H1 (cell line): ENCODE measurements around the gene PSPH. TPM values are rescaled to one million over a fixed set of nuclear protein-coding genes. Genes with fewer than 3 reads are reported as not detected.
"Not testable (repeated sequence)": the region's sequence is repeated elsewhere in the genome, so short reads cannot be mapped to it uniquely, and the experiment has no call there.

Experiments used
- CTCF ChIA-PET: fragments of 300-600 bp; sonication (Branson Sonifier 250); formaldehyde crosslinking; loops from one replicate; lab custom pipeline; 2021; ENCODE audit not compliant: partially characterized antibody; lab: Charles Lee
- POLR2A ChIA-PET: fragments of 300-600 bp; sonication (Branson Sonifier 250); formaldehyde crosslinking; loops from one replicate; lab custom pipeline; 2021; ENCODE audit warnings: inconsistent platforms; ENCODE audit not compliant: partially characterized antibody; lab: Charles Lee
- DNase-seq, 2 experiments: peaks; one replicate each; pipeline versions ENCODE4 v3.0.0 to v3.0.0-alpha.2; 2010 to 2022; ENCODE audit warnings: low spot score in 2 of 2, low read depth in 1 of 2, mixed read lengths in 1 of 2
- FAIRE-seq: peaks from 2 replicates; lab custom pipeline; 2011; peaks lifted over from hg19 to GRCh38; lab: Jason Lieb, UNC
- H2AFZ ChIP-seq: 2 replicates; pipeline ENCODE4 v1.8.1; 2012; ENCODE audit warnings: low read length, inconsistent platforms
- H2AK5ac ChIP-seq: 2 replicates; pipeline ENCODE4 v1.6.1; 2013; ENCODE audit warnings: low read depth, low read length
- H2BK120ac ChIP-seq: replicated peaks from 2 replicates; pipeline ENCODE3; 2013; ENCODE audit warnings: low read depth, low read length, inconsistent platforms
- H2BK12ac ChIP-seq: 2 replicates; pipeline ENCODE4 v1.6.1; 2013; ENCODE audit warnings: low read depth, low read length
- H2BK15ac ChIP-seq: 2 replicates; pipeline ENCODE4 v1.6.1; 2013; ENCODE audit warnings: low read length
- H2BK20ac ChIP-seq: 2 replicates; pipeline ENCODE4 v1.6.1; 2013; ENCODE audit warnings: low read length
- H2BK5ac ChIP-seq: 2 replicates; pipeline ENCODE4 v1.6.1; 2013; ENCODE audit warnings: low read depth, low read length
- H3K14ac ChIP-seq: 2 replicates; pipeline ENCODE4 v1.6.1; 2013; ENCODE audit warnings: inconsistent platforms; ENCODE audit not compliant: insufficient read length
- H3K18ac ChIP-seq: 2 replicates; pipeline ENCODE4 v1.6.1; 2013; ENCODE audit warnings: low read length; ENCODE audit errors: extremely low read depth
- H3K23ac ChIP-seq: 2 replicates; pipeline ENCODE4 v1.6.1; 2013; ENCODE audit warnings: inconsistent platforms; ENCODE audit not compliant: insufficient read length
- H3K23me2 ChIP-seq: 2 replicates; pipeline ENCODE4 v1.6.1; 2013; ENCODE audit warnings: low read depth, low read length
- H3K27ac ChIP-seq: 2 replicates; pipeline ENCODE4 v1.6.1; 2011; ENCODE audit warnings: low read depth, low read length, inconsistent platforms
- H3K27me3 ChIP-seq, 4 experiments: replicated peaks in 1 of 4; 1 replicate in 1 of 4; 2 replicates in 3 of 4; pipeline versions ENCODE4 v1.6.1 to v1.8.1; 2011 to 2013; ENCODE audit warnings: low read length in 3 of 4, mild to moderate bottlenecking in 3 of 4, inconsistent platforms in 2 of 4, mixed read lengths in 2 of 4, moderate library complexity in 1 of 4; ENCODE audit not compliant: control insufficient read depth in 3 of 4, insufficient read depth in 3 of 4; ENCODE audit errors: extremely low read depth in 1 of 4
- H3K36me3 ChIP-seq, 4 experiments: 2 replicates each; pipeline versions ENCODE4 v1.6.1 to v1.8.1; 2011 to 2013; ENCODE audit warnings: mild to moderate bottlenecking in 4 of 4, low read length in 3 of 4, moderate library complexity in 2 of 4, control low read depth in 1 of 4, inconsistent platforms in 1 of 4; ENCODE audit not compliant: insufficient read depth in 4 of 4, control insufficient read depth in 2 of 4
- H3K4ac ChIP-seq: replicated peaks from 2 replicates; pipeline ENCODE3; 2013; ENCODE audit warnings: low read length, low read depth, mixed read lengths, inconsistent platforms; ENCODE audit not compliant: insufficient read length
- H3K4me1 ChIP-seq, 4 experiments: replicated peaks in 1 of 4; 1 replicate in 1 of 4; 2 replicates in 3 of 4; pipeline versions ENCODE4 v1.6.1 to v1.8.1; 2011 to 2013; ENCODE audit warnings: low read length in 3 of 4, inconsistent platforms in 2 of 4, mixed read lengths in 1 of 4; ENCODE audit not compliant: insufficient read depth in 4 of 4, control insufficient read depth in 3 of 4
- H3K4me2 ChIP-seq, 2 experiments: 2 replicates each; pipeline versions ENCODE4 v1.6.1 to v1.8.1; 2011 to 2013; ENCODE audit warnings: low read depth in 2 of 2, low read length in 2 of 2, control low read depth in 1 of 2, inconsistent platforms in 1 of 2, mild to moderate bottlenecking in 1 of 2; ENCODE audit not compliant: insufficient read depth in 1 of 2
- H3K4me3 ChIP-seq, 4 experiments: fragments of 200-600, 300-600 bp in 1 of 4; sonication (generic), shearing (Covaris generic), sonication (Bioruptor Twin) in 1 of 4; 2 replicates each; pipeline versions ENCODE4 v1.5.1 to v1.8.1; 2011 to 2016; ENCODE audit warnings: low read length in 4 of 4, low read depth in 3 of 4, control low read depth in 2 of 4, inconsistent platforms in 2 of 4, mild to moderate bottlenecking in 2 of 4, mixed read lengths in 1 of 4, moderate library complexity in 1 of 4; ENCODE audit not compliant: insufficient read depth in 2 of 4; ENCODE audit errors: extremely low read depth in 1 of 4
- H3K56ac ChIP-seq: replicated peaks from 2 replicates; pipeline ENCODE3; 2013; ENCODE audit warnings: low read depth, mild to moderate bottlenecking, mixed read lengths, low read length, inconsistent platforms; ENCODE audit not compliant: insufficient read length
- H3K79me1 ChIP-seq: 2 replicates; pipeline ENCODE4 v1.6.1; 2013; ENCODE audit warnings: low read depth, low read length, control low read depth
- H3K79me2 ChIP-seq, 2 experiments: 2 replicates each; pipeline versions ENCODE4 v1.6.1 to v1.8.1; 2012 to 2013; ENCODE audit warnings: low read length in 2 of 2, mild to moderate bottlenecking in 2 of 2, inconsistent platforms in 1 of 2; ENCODE audit not compliant: insufficient read depth in 2 of 2, control insufficient read depth in 1 of 2
- H3K9ac ChIP-seq, 4 experiments: replicated peaks in 1 of 4; 1 replicate in 1 of 4; 2 replicates in 3 of 4; pipeline versions ENCODE4 v1.6.1 to v1.8.1; 2011 to 2013; ENCODE audit warnings: low read depth in 3 of 4, low read length in 3 of 4, control low read depth in 2 of 4, mild to moderate bottlenecking in 2 of 4, moderate library complexity in 2 of 4, inconsistent platforms in 1 of 4; ENCODE audit errors: extremely low read depth in 1 of 4
- H3K9me3 ChIP-seq, 2 experiments: 2 replicates each; pipeline versions ENCODE4 v1.6.1 to v1.8.1; 2012 to 2013; ENCODE audit warnings: mild to moderate bottlenecking in 2 of 2, moderate library complexity in 2 of 2, control low read depth in 1 of 2, inconsistent platforms in 1 of 2, low read depth in 1 of 2, low read length in 1 of 2, mixed read lengths in 1 of 2; ENCODE audit not compliant: insufficient read depth in 2 of 2
- H4K20me1 ChIP-seq, 2 experiments: replicated peaks in 1 of 2; 2 replicates each; pipeline versions ENCODE3 to v1.8.1; 2011 to 2013; ENCODE audit warnings: inconsistent platforms in 2 of 2, low read length in 2 of 2, mild to moderate bottlenecking in 1 of 2; ENCODE audit not compliant: insufficient read depth in 2 of 2, control insufficient read depth in 1 of 2
- H4K5ac ChIP-seq: 2 replicates; pipeline ENCODE4 v1.6.1; 2013; ENCODE audit warnings: low read length, low read depth, mixed read lengths, inconsistent platforms; ENCODE audit not compliant: insufficient read length
- H4K8ac ChIP-seq: 2 replicates; pipeline ENCODE4 v1.8.0; 2013; ENCODE audit warnings: mild to moderate bottlenecking, moderate library complexity, low read length, inconsistent platforms; ENCODE audit not compliant: insufficient read depth; ENCODE audit errors: extremely low read depth
- H4K91ac ChIP-seq: replicated peaks from 2 replicates; pipeline ENCODE3; 2013; ENCODE audit warnings: low read length, mixed read lengths, inconsistent platforms; ENCODE audit not compliant: insufficient read length
- CBX5 ChIP-seq: fragments of 300-800, 300-1000 bp; sonication (generic); IDR thresholded peaks from 2 replicates; pipeline ENCODE4 v1.7.1; 2016; ENCODE audit warnings: antibody characterized with exemption, low read length, low read depth
- CBX8 ChIP-seq: fragments of 300-800, 300-1000 bp; sonication (generic); IDR thresholded peaks from 2 replicates; pipeline ENCODE4 v1.7.1; 2016; ENCODE audit warnings: low read depth, low read length, borderline replicate concordance
- CHD2 ChIP-seq: IDR thresholded peaks from 2 replicates; pipeline ENCODE4 v1.6.1; 2012; ENCODE audit warnings: low read length, improper control_type of control experiment
- KDM1A ChIP-seq: fragments of 200-600, 300-600 bp; sonication (generic); IDR thresholded peaks from 2 replicates; pipeline ENCODE4 v1.7.1; 2016; ENCODE audit warnings: mild to moderate bottlenecking, low read length, borderline replicate concordance
- RXRA ChIP-seq: IDR thresholded peaks from 2 replicates; pipeline ENCODE4 v1.6.1; 2011; ENCODE audit warnings: low read depth, mild to moderate bottlenecking, low read length, moderate library complexity; ENCODE audit not compliant: insufficient read depth
- SIRT6 ChIP-seq: IDR thresholded peaks from one replicate; pipeline ENCODE4 v1.7.1; 2012; ENCODE audit warnings: low read length, inconsistent platforms
- WGBS, 2 experiments: shearing (Covaris generic) in 1 of 2; methylation state at CpG; one replicate each; pipeline versions ENCODE4 v1.1.6 to v1.1.7; 2013 to 2015; ENCODE audit warnings: low lambda C conversion rate in 2 of 2, mixed read lengths in 2 of 2, inconsistent platforms in 1 of 2, low coverage in 1 of 2, missing lambda C conversion rate in 1 of 2; ENCODE audit not compliant: insufficient replicate concordance in 2 of 2, insufficient coverage in 1 of 2, insufficient read length in 1 of 2; ENCODE audit errors: extremely low coverage in 1 of 2, missing lambda C conversion rate in 1 of 2; 5-methylcytosine and 5-hydroxymethylcytosine counted together
- polyA plus RNA-seq, 7 experiments: library from polyadenylated mRNA; depleted of rRNA in 3 of 7; stranded (reverse) in 5 of 7; unstranded in 2 of 7; fragments of >200 nt in 5 of 7; fragments of 200-250 nt in 2 of 7; gene quantifications; 1 replicate in 5 of 7; 2 replicates in 1 of 7; 4 replicates in 1 of 7; pipeline versions ENCODE4 v1.2.1 to v1.2.3, GENCODE V29; 2011 to 2013; ENCODE audit warnings: missing spikeins in 2 of 7, mixed read lengths in 2 of 7
- total RNA-seq: library from RNA; stranded (reverse); fragmentation: NEBNext Ultra II Directional; extraction: Animal tissue kit (Norgen Biotek cat#: 25700); gene quantifications from 2 replicates; pipeline ENCODE4 v1.2.1, GENCODE V29; 2021
- TF ChIP-seq, protein P1 (sequence below): IDR thresholded peaks from 2 replicates; pipeline ENCODE4 v1.6.1; 2012; ENCODE audit warnings: inconsistent platforms
- TF ChIP-seq, protein P2 (sequence below): IDR thresholded peaks from 2 replicates; pipeline ENCODE4 v1.6.1; 2012; ENCODE audit warnings: low read length, inconsistent platforms

The PSPH gene
- total and polyA plus RNA-seq, 2 of the 8 experiments (the other 6 are each of a cell fraction or from before 2014, with no cell fraction given): 31.0 to 64.8 TPM

DNA sequence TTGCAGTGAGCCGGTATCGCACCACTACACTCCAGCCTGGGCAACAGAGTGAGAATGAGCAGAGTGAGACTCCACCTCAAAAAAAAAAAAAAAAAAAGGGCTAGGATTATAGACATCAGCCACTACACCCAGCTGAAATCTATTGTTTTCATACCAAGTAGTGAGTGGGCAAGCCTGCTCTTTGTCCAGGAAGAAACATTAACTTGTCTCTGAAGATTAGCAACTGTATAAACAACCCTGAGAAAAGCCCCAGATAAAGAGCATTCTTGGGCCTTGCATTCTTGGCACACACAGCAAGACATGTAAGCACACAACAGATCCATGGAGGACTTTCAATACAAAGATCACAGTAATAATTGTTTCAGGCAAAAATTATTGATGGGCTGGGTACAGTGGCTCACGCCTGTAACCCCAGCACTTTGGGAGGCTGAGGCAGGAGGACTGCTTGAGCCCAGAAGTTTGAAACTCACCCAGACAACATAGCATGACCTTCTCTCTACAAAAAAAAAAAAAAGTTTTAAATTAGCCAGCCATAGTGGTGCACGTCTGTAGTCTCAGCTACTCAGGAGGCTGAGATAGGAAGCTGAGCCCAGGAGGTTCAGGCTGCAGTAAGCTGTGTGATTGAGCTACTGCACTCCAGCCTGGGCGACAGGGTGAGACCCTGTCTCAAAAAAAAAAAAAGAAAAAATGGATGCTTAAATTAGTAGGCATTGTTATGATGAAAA lies 4.4 kb downstream of the PSPH start (continued):
- TF ChIP-seq, protein P1, sequence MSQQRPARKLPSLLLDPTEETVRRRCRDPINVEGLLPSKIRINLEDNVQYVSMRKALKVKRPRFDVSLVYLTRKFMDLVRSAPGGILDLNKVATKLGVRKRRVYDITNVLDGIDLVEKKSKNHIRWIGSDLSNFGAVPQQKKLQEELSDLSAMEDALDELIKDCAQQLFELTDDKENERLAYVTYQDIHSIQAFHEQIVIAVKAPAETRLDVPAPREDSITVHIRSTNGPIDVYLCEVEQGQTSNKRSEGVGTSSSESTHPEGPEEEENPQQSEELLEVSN: no peak
- TF ChIP-seq SIRT6: no peak
- no peak for TF ChIP-seq CBX5
- TF ChIP-seq CHD2: no peak
- no peak for TF ChIP-seq KDM1A
- no peak for TF ChIP-seq CBX8
- no peak for TF ChIP-seq RXRA
- TF ChIP-seq, protein P2, sequence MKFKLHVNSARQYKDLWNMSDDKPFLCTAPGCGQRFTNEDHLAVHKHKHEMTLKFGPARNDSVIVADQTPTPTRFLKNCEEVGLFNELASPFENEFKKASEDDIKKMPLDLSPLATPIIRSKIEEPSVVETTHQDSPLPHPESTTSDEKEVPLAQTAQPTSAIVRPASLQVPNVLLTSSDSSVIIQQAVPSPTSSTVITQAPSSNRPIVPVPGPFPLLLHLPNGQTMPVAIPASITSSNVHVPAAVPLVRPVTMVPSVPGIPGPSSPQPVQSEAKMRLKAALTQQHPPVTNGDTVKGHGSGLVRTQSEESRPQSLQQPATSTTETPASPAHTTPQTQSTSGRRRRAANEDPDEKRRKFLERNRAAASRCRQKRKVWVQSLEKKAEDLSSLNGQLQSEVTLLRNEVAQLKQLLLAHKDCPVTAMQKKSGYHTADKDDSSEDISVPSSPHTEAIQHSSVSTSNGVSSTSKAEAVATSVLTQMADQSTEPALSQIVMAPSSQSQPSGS: no peak

DNA sequence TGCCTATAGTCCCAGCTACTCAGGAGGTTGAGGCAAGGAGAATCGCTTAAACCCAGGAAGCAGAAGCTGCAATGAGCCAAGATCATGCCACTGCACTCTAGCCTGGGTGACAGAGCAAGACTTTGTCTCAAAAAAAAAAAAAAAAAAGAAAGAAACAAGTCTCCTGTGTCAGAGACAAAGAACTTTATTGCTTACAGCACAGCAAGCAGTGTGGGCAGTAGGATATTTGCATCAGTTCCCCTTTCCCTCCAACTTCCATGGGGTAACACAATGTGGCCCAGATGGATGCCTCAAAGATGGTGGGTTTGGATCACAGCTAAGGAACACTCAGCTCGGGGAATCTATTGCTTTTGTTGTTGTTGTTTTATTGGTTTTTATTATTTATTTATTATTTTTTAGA lies 5.5 kb downstream of the PSPH start:
- H2BK120ac ChIP-seq, H4K8ac ChIP-seq, H3K14ac ChIP-seq, H3K4me1 ChIP-seq, H4K5ac ChIP-seq, H3K79me1 ChIP-seq, DNase-seq, H2BK15ac ChIP-seq, H3K4ac ChIP-seq, H3K23me2 ChIP-seq, H3K18ac ChIP-seq, H2BK5ac ChIP-seq, H4K20me1 ChIP-seq, H3K36me3 ChIP-seq, H2AFZ ChIP-seq, H3K56ac ChIP-seq, H2BK20ac ChIP-seq, H2BK12ac ChIP-seq, H3K27me3 ChIP-seq, H3K27ac ChIP-seq, H3K4me3 ChIP-seq, H3K9ac ChIP-seq, H3K23ac ChIP-seq, H2AK5ac ChIP-seq, H4K91ac ChIP-seq, H3K9me3 ChIP-seq, H3K4me2 ChIP-seq, FAIRE-seq: not testable (repeated sequence)
- WGBS, 2 experiments: 84% methylated on average over 2 of the region's 2 CpGs; no CpG with 5 or more reads in 1 of the 2 experiments
- ChIA-PET POLR2A (interaction anchor here (0.7 to 44.4 kb wide), 3 partner anchors 12 to 22 kb away, joined by 4 to 869 read pairs (median 5); partner anchors contain the start of gene SUMF2), CTCF (interaction anchor here (1.2 kb wide), 1 partner anchor 12 kb away, joined by 4 read pairs; no protein-coding TSS in a partner anchor)
- H3K79me2 ChIP-seq: peaks cover 0 to 15% of the 10 kb centered on the region in 2 experiments; a peak in 2 of 4 replicates
